HG02623 (cell line): ENCODE data around the gene YPEL4.

Experiments used
- ATAC-seq: cut with Tn5 transposase; IDR thresholded peaks from one replicate; pipeline ENCODE4 v1.9.1; 2021; ENCODE audit warnings: moderate library complexity; ENCODE audit not compliant: unreplicated experiment

YPEL4 gene

DNA sequence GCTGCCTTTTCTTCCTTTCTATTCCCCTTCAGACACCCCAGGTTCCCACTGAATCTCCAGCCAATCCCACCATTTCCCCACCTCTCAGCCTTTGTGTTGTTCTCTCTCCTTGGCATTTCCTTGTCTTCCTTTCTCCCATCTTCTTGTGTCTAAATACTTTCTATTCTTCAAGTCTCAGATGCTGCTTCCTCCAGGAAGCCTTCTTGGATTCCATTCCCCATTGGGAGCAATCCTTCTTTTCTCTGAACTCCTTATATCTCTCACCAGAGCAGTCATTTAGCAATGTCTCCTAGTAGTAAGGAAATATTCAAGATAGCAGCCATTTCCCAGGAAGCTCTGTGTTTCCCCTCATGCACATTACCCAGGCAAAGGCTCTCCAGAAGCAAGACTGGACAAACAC is 15.4 kb downstream of the YPEL4 start:
- ATAC-seq, result no peak

- no peak for ATAC-seq
Measured at GRCh38 chr11:57633394-57634070, 16.2 kb downstream of the YPEL4 start.

DNA sequence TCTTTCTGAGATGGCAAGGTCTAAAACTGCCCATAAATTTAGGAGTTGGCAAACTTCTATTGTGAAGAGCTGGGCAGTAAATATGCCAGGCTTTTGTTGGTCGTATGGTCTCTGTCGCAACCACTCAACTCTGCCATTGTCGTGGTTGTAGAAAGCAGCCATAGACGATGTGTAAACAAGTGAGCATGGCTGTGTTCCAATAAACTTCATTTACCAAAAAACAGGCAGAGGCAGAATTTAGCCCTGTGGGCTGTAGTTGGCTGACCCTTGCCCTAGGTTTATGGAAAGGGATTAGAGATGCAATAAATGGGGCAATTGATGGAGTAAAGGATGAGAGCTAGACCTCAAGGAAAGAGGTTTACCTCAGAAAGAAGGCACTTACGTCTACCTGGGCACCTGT is 17.6 kb downstream of the YPEL4 start:
- ATAC-seq, result no peak

DNA sequence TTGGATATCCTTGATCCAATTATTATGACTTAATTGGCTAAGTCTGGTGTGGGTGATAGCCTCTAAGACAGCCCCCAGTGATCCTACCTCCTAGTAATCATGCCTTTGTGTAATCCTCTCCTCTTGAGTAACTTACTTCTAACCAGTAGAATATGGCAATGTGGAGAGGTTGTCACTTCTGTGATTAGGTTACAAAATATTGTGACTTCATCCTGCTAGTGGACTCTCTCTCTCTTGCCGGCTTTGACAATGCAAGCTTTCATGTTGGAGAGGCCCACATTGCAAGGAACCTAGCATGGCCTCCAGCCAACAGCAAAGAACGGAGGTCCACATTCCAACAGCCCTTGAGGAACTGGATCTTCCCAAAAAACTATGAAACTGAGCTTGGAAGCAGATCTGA is 19.5 kb downstream of the YPEL4 start:
- ATAC-seq, result no peak

- no peak for ATAC-seq
Measured at GRCh38 chr11:57626895-57627294, 22.8 kb downstream of the YPEL4 start.

- no peak for ATAC-seq
Measured at GRCh38 chr11:57624864-57625263, 24.8 kb downstream of the YPEL4 start.

GRCh38 chr11:57622263-57622662 is 27.4 kb downstream of the YPEL4 start:
- no peak for ATAC-seq

- no peak for ATAC-seq
Measured at GRCh38 chr11:57620467-57620866, 29.2 kb downstream of the YPEL4 start.

DNA sequence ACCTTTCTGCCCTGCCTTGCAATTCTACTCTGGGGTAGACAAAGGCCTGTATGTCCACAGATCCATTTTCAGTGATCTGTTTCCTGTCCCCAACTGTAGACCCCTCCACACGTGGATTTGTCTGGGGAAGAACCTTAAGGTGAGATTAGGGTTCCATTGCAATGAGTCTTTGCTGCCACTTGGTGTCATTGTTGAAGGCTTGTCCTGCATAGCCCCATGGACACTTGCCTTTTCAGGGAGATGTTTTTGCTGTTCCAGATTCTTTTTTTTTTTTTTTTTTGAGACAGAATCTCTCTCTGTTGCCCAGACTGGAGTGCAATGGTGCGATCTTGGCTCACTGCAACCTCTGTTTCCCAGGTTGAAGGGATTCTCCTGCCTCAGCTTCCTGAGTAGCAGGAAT is 30.4 kb downstream of the YPEL4 start:
- no peak for ATAC-seq

- no peak for ATAC-seq
Measured at GRCh38 chr11:57618438-57618837, 31.3 kb downstream of the YPEL4 start.

DNA sequence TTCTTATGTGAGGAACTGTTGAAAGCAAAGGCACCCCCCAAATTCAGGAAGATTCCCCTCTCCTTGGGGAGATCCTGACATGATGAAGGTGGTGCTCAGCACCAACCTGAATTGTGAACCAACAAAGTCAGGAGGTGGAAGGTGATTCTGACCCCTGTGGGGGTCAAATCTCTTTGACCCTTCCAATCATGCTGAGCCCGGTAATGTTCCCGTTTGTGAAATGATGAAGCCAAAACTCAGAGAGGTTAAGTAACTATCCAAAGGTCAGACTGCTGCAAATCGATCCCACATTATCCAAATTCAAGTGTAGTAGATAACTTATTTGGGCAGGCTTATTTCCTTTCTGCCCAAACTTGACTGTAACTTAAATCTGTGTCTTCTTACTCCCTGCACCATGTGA is 33.1 kb downstream of the YPEL4 start:
- ATAC-seq, result no peak

DNA sequence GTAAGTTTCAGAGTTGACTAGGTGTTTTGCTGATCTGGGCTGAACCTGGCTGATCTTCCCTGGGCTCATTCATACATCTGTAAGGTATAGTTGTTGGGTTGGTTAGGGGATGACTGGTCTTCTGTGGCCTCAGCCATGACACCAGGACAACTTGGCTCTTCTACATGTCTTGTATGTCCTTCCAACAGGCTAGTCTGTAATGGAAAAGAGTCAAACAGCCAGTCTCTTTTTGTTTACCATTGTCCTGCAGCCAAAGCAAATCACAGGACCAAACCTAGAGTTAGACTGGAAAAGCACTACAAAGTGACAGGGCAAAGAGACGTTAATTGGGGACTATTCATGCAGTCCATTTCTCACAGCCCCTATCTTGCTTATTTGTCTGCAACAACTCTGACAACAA is 34.4 kb downstream of the YPEL4 start:
- ATAC-seq, result no peak

GRCh38 chr11:57614234-57614772 is 35.4 kb downstream of the YPEL4 start:
- ATAC-seq, result no peak

DNA sequence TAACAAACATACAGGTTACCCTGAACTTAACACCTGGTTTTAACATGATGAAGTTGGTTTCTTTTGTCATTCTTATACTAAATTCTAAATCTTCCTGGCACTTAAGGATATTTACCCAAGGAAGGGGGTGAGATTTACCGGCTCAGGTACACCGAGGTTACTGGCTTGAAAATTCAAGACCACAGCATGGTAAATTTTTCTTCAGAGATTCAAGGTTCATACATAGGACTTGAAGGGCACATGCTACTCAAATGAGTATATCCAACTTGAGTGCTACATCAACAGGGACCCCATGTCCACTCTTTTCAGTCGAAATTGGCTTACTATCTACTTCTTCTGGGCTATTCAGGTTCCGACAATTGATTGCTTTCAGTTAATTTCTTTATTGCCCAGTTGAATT is 39.5 kb downstream of the YPEL4 start:
- ATAC-seq, result no peak

DNA sequence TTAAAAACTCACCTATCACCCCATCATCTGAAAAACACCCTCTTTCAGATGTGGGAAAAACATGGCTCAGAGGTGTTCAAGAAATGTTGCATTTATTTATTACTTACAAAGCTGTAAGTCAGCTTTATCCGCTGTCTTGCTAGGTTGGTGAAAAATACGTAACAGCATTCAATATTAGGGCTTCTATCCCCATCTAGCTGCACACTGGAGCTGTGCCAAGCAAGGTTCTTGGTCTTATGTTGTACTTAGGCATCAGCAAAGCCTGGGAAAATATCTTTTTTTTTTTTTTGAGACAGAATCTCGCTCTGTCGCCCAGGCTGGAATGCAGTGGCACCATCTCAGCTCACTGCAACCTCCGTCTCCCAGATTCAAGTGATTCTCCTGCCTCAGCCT is 44.7 kb downstream of the YPEL4 start:
- no peak for ATAC-seq

DNA sequence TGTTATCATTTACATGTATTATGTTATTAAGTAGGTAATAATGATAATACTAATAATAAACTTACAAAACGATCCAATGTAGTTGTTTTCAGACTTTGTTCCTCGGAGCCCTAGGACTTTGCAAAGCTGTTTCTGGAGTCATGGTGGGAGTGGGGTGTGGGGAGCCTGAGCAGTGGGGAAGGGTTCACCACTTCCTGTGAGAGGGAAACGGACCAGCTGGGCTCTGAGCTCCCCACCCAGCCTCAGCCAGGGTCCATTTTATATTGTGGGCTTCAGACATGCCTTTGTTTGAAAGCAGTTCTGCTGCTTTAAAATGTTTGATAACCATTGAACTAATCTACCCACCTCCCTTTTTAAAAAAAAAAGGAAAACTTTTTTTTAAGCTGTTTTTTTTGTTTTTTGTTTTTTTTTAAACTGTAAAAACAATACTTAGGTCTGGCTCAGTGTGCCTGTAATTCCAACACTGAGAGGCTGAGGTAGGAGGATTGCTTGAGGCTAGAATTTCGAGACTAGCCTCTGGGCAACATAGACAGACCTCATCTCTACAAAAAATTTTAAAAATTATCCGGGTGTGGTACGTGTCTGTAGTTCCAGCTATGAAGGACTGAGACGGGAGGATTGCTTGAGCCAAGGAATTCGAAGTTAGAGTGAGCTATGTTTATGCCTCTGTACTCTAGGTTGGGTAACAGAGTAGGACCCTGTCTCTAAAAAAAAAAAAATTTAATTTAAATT is 45.2 kb downstream of the YPEL4 start:
- no peak for ATAC-seq

- no peak for ATAC-seq
Measured at GRCh38 chr11:57601297-57601696, 48.4 kb downstream of the YPEL4 start.

GRCh38 chr11:57599381-57599780 is 50.3 kb downstream of the YPEL4 start:
- ATAC-seq, result no peak

DNA sequence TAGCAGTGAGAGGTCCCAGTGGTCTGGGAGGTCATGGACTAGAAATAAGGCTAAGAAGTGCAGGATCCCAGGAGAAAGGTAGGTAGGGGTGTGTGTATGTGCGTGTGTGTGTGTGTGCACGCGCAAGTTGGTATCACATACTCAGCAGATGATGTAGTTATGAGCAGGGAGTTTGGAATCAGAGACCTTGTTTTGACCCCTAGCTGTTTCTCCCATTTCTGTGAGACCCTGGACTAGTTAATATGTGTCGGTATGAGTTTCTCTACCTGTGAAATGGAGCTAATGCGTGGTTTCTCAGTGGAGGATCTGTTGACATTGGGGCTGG is 50.9 kb downstream of the YPEL4 start:
- no peak for ATAC-seq

GRCh38 chr11:57597916-57598830 is 51.5 kb downstream of the YPEL4 start:
- no peak for ATAC-seq

DNA sequence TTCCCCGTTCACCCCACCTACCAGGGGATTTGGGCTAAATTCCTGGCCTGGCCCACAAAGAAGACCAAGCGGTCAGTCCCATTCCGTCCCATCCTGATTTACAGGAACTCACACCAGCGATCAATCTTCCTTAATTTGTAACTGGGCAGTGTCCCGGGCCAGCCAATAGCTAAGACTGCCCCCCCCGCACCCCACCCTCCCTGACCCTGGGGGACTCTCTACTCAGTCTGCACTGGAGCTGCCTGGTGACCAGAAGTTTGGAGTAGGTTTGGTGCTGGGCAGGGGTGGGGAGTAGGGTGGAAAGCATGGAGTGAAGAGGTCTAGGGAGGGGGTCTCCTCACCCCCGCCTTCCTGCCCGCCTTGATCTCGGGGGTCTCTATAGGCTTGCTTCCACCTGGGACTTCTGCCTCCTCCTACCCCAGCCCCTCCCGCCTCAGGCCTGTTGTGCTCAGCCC is 52.2 kb downstream of the YPEL4 start, which contains the start of gene SERPING1:
TSS of gene SERPING1 (plus strand) at position 225 of the 455 bp plus-strand sequence. CDS start 586 bp downstream, outside the sequence.
- no peak for ATAC-seq
